Measurements from ENCODE around the gene ADRA2B. TPM values are rescaled to one million over a fixed set of nuclear protein-coding genes. Genes with fewer than 3 reads are reported as not detected.
A peak's percentile ranks its signal among the peaks of the same experiment; 100 is the strongest.

Gene ADRA2B
- total RNA-seq, 1 donor from 2014 or later, result 0.32 TPM

DNA sequence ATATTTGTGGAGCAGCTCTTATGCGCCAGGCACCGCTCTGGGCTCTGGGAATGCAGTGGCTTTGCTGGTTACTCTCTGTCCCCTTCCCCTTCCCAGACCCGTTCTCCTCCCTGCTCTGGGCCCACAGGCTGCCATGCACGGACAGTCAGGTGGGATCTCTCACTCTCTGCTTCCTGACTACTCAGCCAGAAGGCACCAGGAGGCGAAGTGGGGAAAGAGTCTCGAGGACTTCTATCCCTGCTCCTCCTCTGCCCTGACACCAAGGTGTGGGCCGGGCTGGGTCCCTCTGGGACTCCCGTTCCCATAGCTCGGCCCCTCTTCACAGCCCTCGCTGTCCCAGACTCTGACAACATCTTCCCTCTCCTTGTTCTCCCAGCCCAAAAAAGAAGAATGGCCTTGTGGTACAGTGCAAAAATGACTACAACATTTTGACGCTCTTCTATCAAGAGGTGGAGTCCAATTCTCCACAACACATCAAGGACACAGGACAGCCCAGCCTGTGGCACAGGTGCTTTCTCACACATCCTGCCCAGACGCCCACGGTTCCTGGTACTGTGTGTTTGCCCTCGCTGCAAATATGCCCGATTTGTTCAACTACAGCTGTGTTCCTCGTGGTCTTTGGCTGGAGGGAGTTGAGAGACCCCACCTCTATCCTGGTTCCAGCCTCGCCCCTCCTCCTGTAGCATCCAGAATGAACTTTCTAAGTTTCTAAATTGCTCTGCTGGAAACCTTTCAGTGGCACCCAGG lies 42.9 kb upstream of the ADRA2B start:
- Histone ChIP-seq H3K27me3 (ENCODE audit: low read depth) (peaks cover 6% of the 10 kb centered on the region), H3K27ac (no peak overlapping the region), H3K36me3 (no peaks in the 10 kb centered on the region), H3K4me3 (no peak overlapping the region), H3K9me3 (no peaks in the 10 kb centered on the region), H3K4me1 (no peaks in the 10 kb centered on the region)
- intact Hi-C loops (cut with DNase I), result no loop called here
- no peak for TF ChIP-seq CTCF (IDR thresholded peaks at IDR 0.05)
- ATAC-seq (no peak), DNase-seq (no peak)

GRCh38 chr2:96158554-96158940 lies 42.2 kb upstream of the ADRA2B start:
- no peak for TF ChIP-seq CTCF (IDR thresholded peaks at IDR 0.05)
- no peaks in the 10 kb centered on the region for H3K9me3 ChIP-seq
- H3K27me3 ChIP-seq (ENCODE audit: low read depth), result no peaks in the 10 kb centered on the region
- H3K27ac ChIP-seq, result no peak overlapping the region
- H3K4me1 ChIP-seq, result no peaks in the 10 kb centered on the region
- H3K4me3 ChIP-seq, result no peak overlapping the region
- H3K36me3 ChIP-seq, result no peaks in the 10 kb centered on the region
- DNase-seq (no peak), ATAC-seq (no peak)
- intact Hi-C loops (cut with DNase I), result no loop called here

GRCh38 chr2:96157649-96158553 lies 41.5 kb upstream of the ADRA2B start:
- ATAC-seq (peak; percentile 38 to 48), DNase-seq (peak; percentile 53)
- Histone ChIP-seq H3K36me3 (no peaks in the 10 kb centered on the region), H3K4me1 (no peaks in the 10 kb centered on the region), H3K4me3 (no peak overlapping the region), H3K27me3 (ENCODE audit: low read depth) (no peaks in the 10 kb centered on the region), H3K9me3 (no peaks in the 10 kb centered on the region), H3K27ac (no peak overlapping the region)
- intact Hi-C loops (cut with DNase I), result no loop called here
- TF ChIP-seq CTCF (IDR thresholded peaks at IDR 0.05), result no peak

GRCh38 chr2:96156926-96157648 lies 40.7 kb upstream of the ADRA2B start:
- DNase-seq (peak; percentile 41), ATAC-seq (peak in 1 of 2 donors; percentile 4)
- no peaks in the 10 kb centered on the region for H3K27me3 ChIP-seq (ENCODE audit: low read depth)
- no peaks in the 10 kb centered on the region for H3K36me3 ChIP-seq
- intact Hi-C loops (cut with DNase I), result no loop called here
- H3K27ac ChIP-seq, result no peak overlapping the region
- no peaks in the 10 kb centered on the region for H3K9me3 ChIP-seq
- H3K4me1 ChIP-seq, result no peaks in the 10 kb centered on the region
- no peak overlapping the region for H3K4me3 ChIP-seq
- no peak for TF ChIP-seq CTCF (IDR thresholded peaks at IDR 0.05)

- DNase-seq, result no peak
- intact Hi-C loops (cut with DNase I), result no loop called here
Observed at GRCh38 chr2:96156011-96156820, 39.8 kb upstream of the ADRA2B start.

More at GRCh38 chr2:96156011-96156820, 39.8 kb upstream of the ADRA2B start:
- H3K4me1 ChIP-seq, result no peaks in the 10 kb centered on the region
- H3K9me3 ChIP-seq, result no peaks in the 10 kb centered on the region
- no peaks in the 10 kb centered on the region for H3K27me3 ChIP-seq (ENCODE audit: low read depth)
- no peak for ATAC-seq
- no peak overlapping the region for H3K4me3 ChIP-seq
- no peak overlapping the region for H3K27ac ChIP-seq
- TF ChIP-seq CTCF (IDR thresholded peaks at IDR 0.05), result no peak
- no peaks in the 10 kb centered on the region for H3K36me3 ChIP-seq

Data from lower lobe of right lung (tissue), 2 donors.